Stomach smooth muscle (tissue), 2 donors: ENCODE measurements around the gene IVNS1ABP.
"Not testable (repeated sequence)": the region's sequence is repeated elsewhere in the genome, so short reads cannot be mapped to it uniquely, and the experiment has no call there.

Source experiments
- H3K27ac ChIP-seq: one replicate; pipeline ENCODE4 v1.7.0; 2013; ENCODE audit warnings: mild to moderate bottlenecking, low read length, inconsistent platforms
- H3K27me3 ChIP-seq, 2 donors: one replicate each; pipeline ENCODE4 v1.7.0; 2013; ENCODE audit warnings: low read length in 2 of 2; ENCODE audit not compliant: insufficient read depth in 2 of 2, control insufficient read depth in 1 of 2
- H3K36me3 ChIP-seq, 2 donors: one replicate each; pipeline ENCODE4 v1.7.0; 2013; ENCODE audit warnings: low read length in 2 of 2; ENCODE audit not compliant: control insufficient read depth in 2 of 2, insufficient read depth in 2 of 2
- H3K4me1 ChIP-seq: one replicate; pipeline ENCODE4 v1.7.0; 2013; ENCODE audit warnings: low read length; ENCODE audit not compliant: control insufficient read depth, insufficient read depth
- H3K4me3 ChIP-seq, 2 donors: one replicate each; pipeline ENCODE4 v1.7.0; 2013; ENCODE audit warnings: low read length in 2 of 2
- H3K9ac ChIP-seq, 2 donors: one replicate each; pipeline ENCODE4 v1.7.0; 2013; ENCODE audit warnings: low read length in 2 of 2, mild to moderate bottlenecking in 1 of 2
- H3K9me3 ChIP-seq, 2 donors: one replicate each; pipeline ENCODE4 v1.7.0; 2013; ENCODE audit warnings: low read length in 2 of 2; ENCODE audit not compliant: control insufficient read depth in 2 of 2
- donor health status: healthy.
- donor health status: Pancreatic carcinoma.

The IVNS1ABP gene

DNA sequence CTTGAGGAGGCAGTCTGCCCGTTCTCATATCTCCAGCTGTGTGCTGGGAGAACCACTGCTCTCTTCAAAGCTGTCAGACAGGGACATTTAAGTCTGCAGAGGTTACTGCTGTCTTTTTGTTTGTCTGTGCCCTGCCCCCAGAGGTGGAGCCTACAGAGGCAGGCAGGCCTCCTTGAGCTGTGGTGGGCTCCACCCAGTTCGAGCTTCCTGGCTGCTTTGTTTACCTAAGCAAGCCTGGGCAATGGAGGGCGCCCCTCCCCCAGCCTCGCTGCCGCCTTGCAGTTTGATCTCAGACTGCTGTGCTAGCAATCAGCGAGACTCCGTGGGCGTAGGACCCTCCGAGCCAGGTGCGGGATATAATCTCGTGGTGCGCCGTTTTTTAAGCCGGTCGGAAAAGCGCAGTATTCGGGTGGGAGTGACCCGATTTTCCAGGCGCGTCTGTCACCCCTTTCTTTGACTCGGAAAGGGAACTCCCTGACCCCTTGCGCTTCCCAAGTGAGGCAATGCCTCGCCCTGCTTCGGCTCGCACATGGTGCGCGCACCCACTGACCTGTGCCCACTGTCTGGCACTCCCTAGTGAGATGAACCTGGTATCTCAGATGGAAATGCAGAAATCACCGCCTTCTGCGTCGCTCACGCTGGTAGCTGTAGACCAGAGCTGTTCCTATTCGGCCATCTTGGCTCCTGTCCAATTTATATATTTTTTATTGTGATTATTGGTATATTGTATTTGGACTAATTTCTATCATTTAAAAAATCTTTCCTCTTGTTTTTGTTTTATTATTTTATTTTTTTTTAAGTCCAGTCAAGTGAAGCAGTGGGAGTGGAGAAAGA lies 59.7 kb downstream of the IVNS1ABP start:
- H3K9ac ChIP-seq, H3K4me1 ChIP-seq, H3K4me3 ChIP-seq, H3K27ac ChIP-seq, H3K27me3 ChIP-seq, H3K36me3 ChIP-seq, H3K9me3 ChIP-seq: not testable (repeated sequence)

DNA sequence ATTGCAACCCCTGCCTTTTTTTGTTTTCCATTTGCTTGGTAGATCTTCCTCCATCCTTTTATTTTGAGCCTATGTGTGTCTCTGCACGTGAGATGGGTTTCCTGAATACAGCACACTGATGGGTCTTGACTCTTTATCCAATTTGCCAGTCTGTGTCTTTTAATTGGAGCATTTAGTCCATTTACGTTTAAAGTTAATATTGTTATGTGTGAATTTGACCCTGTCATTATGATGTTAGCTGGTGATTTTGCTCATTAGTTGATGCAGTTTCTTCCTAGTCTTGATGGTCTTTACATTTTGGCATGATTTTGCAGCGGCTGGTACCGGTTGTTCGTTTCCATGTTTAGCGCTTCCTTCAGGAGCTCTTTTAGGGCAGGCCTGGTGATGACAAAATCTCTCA lies 61.4 kb downstream of the IVNS1ABP start:
- H3K36me3 ChIP-seq, H3K9me3 ChIP-seq, H3K27me3 ChIP-seq, H3K4me3 ChIP-seq, H3K4me1 ChIP-seq, H3K27ac ChIP-seq, H3K9ac ChIP-seq: not testable (repeated sequence)

GRCh38 chr1:185252404-185252803 lies 64.6 kb downstream of the IVNS1ABP start:
- not testable (repeated sequence) for H3K4me1 ChIP-seq, H3K36me3 ChIP-seq, H3K4me3 ChIP-seq, H3K27me3 ChIP-seq, H3K27ac ChIP-seq, H3K9ac ChIP-seq, H3K9me3 ChIP-seq

DNA sequence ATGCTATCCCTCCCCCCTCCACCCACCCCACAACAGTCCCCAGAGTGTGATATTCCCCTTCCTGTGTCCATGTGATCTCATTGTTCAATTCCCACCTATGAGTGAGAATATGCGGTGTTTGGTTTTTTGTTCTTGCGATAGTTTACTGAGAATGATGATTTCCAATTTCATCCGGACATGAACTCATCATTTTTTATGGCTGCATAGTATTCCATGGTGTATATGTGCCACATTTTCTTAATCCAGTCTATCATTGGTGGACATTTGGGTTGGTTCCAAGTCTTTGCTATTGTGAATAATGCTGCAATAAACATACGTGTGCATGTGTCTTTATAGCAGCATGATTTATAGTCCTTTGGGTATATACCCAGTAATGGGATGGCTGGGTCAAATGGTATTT lies 65.1 kb downstream of the IVNS1ABP start:
- H3K9ac ChIP-seq, H3K27me3 ChIP-seq, H3K9me3 ChIP-seq, H3K4me3 ChIP-seq, H3K27ac ChIP-seq, H3K4me1 ChIP-seq, H3K36me3 ChIP-seq: not testable (repeated sequence)

GRCh38 chr1:185250063-185250462 lies 67.0 kb downstream of the IVNS1ABP start:
- Histone ChIP-seq H3K36me3 (no peaks in the 10 kb centered on the region), H3K9me3 (no peaks in the 10 kb centered on the region), H3K27me3 (no peaks in the 10 kb centered on the region), H3K4me3 (no peak overlapping the region), H3K4me1 (no peaks in the 10 kb centered on the region), H3K9ac (no peak overlapping the region), H3K27ac (no peak overlapping the region)

DNA sequence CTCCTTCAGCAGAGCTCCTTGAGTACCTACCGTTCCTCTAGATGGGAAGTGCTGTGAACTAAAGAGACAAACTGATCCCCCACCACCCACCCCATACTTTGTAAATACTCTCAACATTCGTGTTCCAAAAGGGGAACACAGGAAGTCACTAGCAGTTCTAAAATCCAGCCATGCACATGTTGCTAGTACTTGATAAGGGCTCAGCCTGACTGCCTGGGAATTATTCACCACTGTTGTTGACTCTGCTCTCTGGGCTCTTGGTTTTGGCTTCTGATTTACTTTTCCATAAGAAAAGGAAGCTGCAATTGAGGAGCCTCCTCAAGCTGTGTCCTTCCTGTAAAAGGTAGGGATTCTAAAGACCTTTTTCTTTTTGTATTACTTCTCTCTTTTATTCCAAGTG lies 67.5 kb downstream of the IVNS1ABP start:
- no peaks in the 10 kb centered on the region for H3K4me1 ChIP-seq
- H3K27me3 ChIP-seq, result no peaks in the 10 kb centered on the region
- H3K9ac ChIP-seq, result no peak overlapping the region
- H3K4me3 ChIP-seq, result no peak overlapping the region
- no peaks in the 10 kb centered on the region for H3K9me3 ChIP-seq
- no peak overlapping the region for H3K27ac ChIP-seq
- no peaks in the 10 kb centered on the region for H3K36me3 ChIP-seq
